Transverse colon (tissue), 4 donors: Measurements from ENCODE around the gene IGSF21. TPM values are rescaled to one million over a fixed set of nuclear protein-coding genes. Genes with fewer than 3 reads are reported as not detected.

Source experiments
- DNase-seq: peaks from one replicate; pipeline ENCODE4 v3.0.0-alpha.2; 2019
- H3K27ac ChIP-seq, 4 donors: fragments of 200-600 bp; sonication (generic); 2 replicates each; pipeline ENCODE4 v1.5.1; 2016 to 2018; ENCODE audit warnings: inconsistent platforms in 4 of 4
- H3K27me3 ChIP-seq: fragments of 200-600 bp; sonication (generic); 2 replicates; pipeline ENCODE4 v1.5.1; 2017; ENCODE audit warnings: inconsistent platforms
- H3K36me3 ChIP-seq, 4 donors: fragments of 200-600 bp; sonication (generic); 2 replicates each; pipeline ENCODE4 v1.5.1; 2017 to 2019; ENCODE audit warnings: inconsistent platforms in 4 of 4
- H3K4me1 ChIP-seq, 4 donors: fragments of 200-600 bp; sonication (generic); 2 replicates each; pipeline ENCODE4 v1.5.1; 2017 to 2020; ENCODE audit warnings: inconsistent platforms in 4 of 4
- H3K4me3 ChIP-seq, 4 donors: fragments of 200-600 bp; sonication (generic); 1 replicate in 1 of 4; 2 replicates in 3 of 4; pipeline versions ENCODE4 v1.5.1 to v1.6.1; 2017 to 2019; ENCODE audit warnings: inconsistent platforms in 4 of 4
- H3K9me3 ChIP-seq, 2 donors: fragments of 200-600 bp; sonication (generic); 2 replicates each; pipeline ENCODE4 v1.5.1; 2017 to 2019; ENCODE audit warnings: inconsistent platforms in 2 of 2
- CTCF ChIP-seq, 5 experiments: fragments of 200-600 bp in 3 of 5; fragments of 450-650 bp in 2 of 5; sonication (generic) in 3 of 5; IDR thresholded peaks; 1 replicate in 2 of 5; 2 replicates in 3 of 5; pipeline ENCODE4 v1.5.1; 2016 to 2017; ENCODE audit warnings: antibody characterized with exemption in 5 of 5, inconsistent platforms in 3 of 5, mild to moderate bottlenecking in 2 of 5, moderate library complexity in 1 of 5
- EP300 ChIP-seq: sonication (generic); formaldehyde crosslinking; IDR thresholded peaks from one replicate; pipeline ENCODE4 v1.6.1; 2017; ENCODE audit warnings: antibody characterized with exemption, low read depth
- POLR2A ChIP-seq: fragments of 450-650 bp; IDR thresholded peaks from one replicate; pipeline ENCODE4 v1.6.1; 2016; ENCODE audit warnings: antibody characterized with exemption, mild to moderate bottlenecking, moderate library complexity
- POLR2AphosphoS5 ChIP-seq, 3 donors: sonication (generic); formaldehyde crosslinking; IDR thresholded peaks; one replicate each; pipeline ENCODE4 v1.6.1; 2016; ENCODE audit warnings: antibody characterized with exemption in 3 of 3
- WGBS, 2 donors: methylation state at CpG; one replicate each; pipeline ENCODE4 v1.1.5; 2018; ENCODE audit warnings: low coverage in 1 of 2; 5-methylcytosine and 5-hydroxymethylcytosine counted together
- in situ Hi-C, 4 donors: fragments of 200-750 bp; cut with MboI; loops; one replicate each; pipeline versions ENCODE4 v1.15.0 to v1.15.1; 2017; ENCODE audit warnings: low sequenced_read_pairs in 3 of 4, low pct_ligation_motif_present in 1 of 4, low pct_unique_long_range_greater_than_20kb in 1 of 4
- intact Hi-C: fragments of 100-400 bp; cut with DNase I; formaldehyde crosslinking; loops from one replicate; pipeline ENCODE4 v1.15.1; 2023; ENCODE audit warnings: low total_unique reads
- total RNA-seq, 4 donors: library from RNA; depleted of rRNA; stranded (reverse); fragments of >200 nt; gene quantifications; one replicate each; pipeline ENCODE4 v1.1.0, GENCODE V29; 2016

Gene IGSF21
- total RNA-seq, 4 donors from 2014 or later, result 1.1 to 6.8 (median 1.6) TPM; not detected in 1

GRCh38 chr1:18411321-18411720 is 303.7 kb downstream of the IGSF21 start:
- intact Hi-C loops (no loop called here), in situ Hi-C loops (no loop called here)
- DNase-seq, result no peak
- peaks cover 0 to 6% (median 2%) of the 10 kb centered on the region in 4 donors for H3K4me1 ChIP-seq
- H3K4me3 ChIP-seq, result no peak overlapping the region
- WGBS, 2 donors, result 74 to 83% methylated on average over 1 to 2 of the region's 2 CpGs
- no peaks in the 10 kb centered on the region for H3K27me3 ChIP-seq
- no peak overlapping the region for H3K27ac ChIP-seq
- no peaks in the 10 kb centered on the region for H3K36me3 ChIP-seq
- peaks cover 0 to 18% of the 10 kb centered on the region in 2 donors for H3K9me3 ChIP-seq
- TF ChIP-seq EP300 (no peak), POLR2AphosphoS5 (IDR thresholded peaks at IDR 0.05) (no peak), POLR2A (no peak), CTCF (IDR thresholded peaks at IDR 0.05) (no peak)

GRCh38 chr1:18411820-18412641 is 304.4 kb downstream of the IGSF21 start:
- H3K27me3 ChIP-seq, result no peaks in the 10 kb centered on the region
- 78 to 83% methylated on average over 4 to 8 of the region's 8 CpGs for WGBS, 2 donors
- H3K9me3 ChIP-seq, result peaks cover 0 to 18% of the 10 kb centered on the region in 2 donors
- intact Hi-C loops, result no loop called here
- peak overlapping the region in 1 of 4 donors; percentile 21 for H3K27ac ChIP-seq
- H3K4me3 ChIP-seq, result no peak overlapping the region
- peaks cover 0 to 6% (median 2%) of the 10 kb centered on the region in 4 donors for H3K4me1 ChIP-seq
- H3K36me3 ChIP-seq, result no peaks in the 10 kb centered on the region
- no peak for DNase-seq
- TF ChIP-seq POLR2AphosphoS5 (IDR thresholded peaks at IDR 0.05), result no peak
- TF ChIP-seq EP300, result no peak
- TF ChIP-seq CTCF (IDR thresholded peaks at IDR 0.05), result no peak
- no peak for TF ChIP-seq POLR2A
- in situ Hi-C loops, result no loop called here

GRCh38 chr1:18412882-18413353 is 305.3 kb downstream of the IGSF21 start:
- Histone ChIP-seq H3K4me3 (no peak overlapping the region), H3K4me1 (peaks cover 0 to 6% (median 2%) of the 10 kb centered on the region in 4 donors), H3K36me3 (no peaks in the 10 kb centered on the region), H3K9me3 (peaks cover 0 to 18% of the 10 kb centered on the region in 2 donors), H3K27me3 (no peaks in the 10 kb centered on the region), H3K27ac (peak overlapping the region in 1 of 4 donors; percentile 21)
- in situ Hi-C loops, result no loop called here
- intact Hi-C loops, result no loop called here
- no peak for DNase-seq
- WGBS, 2 donors, result 72 to 83% methylated on average over 1 to 4 of the region's 4 CpGs
- TF ChIP-seq CTCF (IDR thresholded peaks at IDR 0.05), result no peak
- TF ChIP-seq POLR2A, result no peak
- no peak for TF ChIP-seq POLR2AphosphoS5 (IDR thresholded peaks at IDR 0.05)
- TF ChIP-seq EP300, result no peak

- Histone ChIP-seq H3K9me3 (peaks cover 0 to 18% of the 10 kb centered on the region in 2 donors), H3K27me3 (no peaks in the 10 kb centered on the region), H3K4me3 (no peak overlapping the region), H3K4me1 (peaks cover 0 to 6% (median 2%) of the 10 kb centered on the region in 4 donors), H3K27ac (peak overlapping the region in 3 of 4 donors; percentile 0 to 25 (median 21)), H3K36me3 (no peaks in the 10 kb centered on the region)
- in situ Hi-C loops (no loop called here), intact Hi-C loops (no loop called here)
- peak; percentile 75 for DNase-seq
- 67 to 75% methylated on average over 7 to 13 of the region's 13 CpGs for WGBS, 2 donors
- no peak for TF ChIP-seq EP300
- TF ChIP-seq CTCF (IDR thresholded peaks at IDR 0.05), result no peak
- no peak for TF ChIP-seq POLR2A
- TF ChIP-seq POLR2AphosphoS5 (IDR thresholded peaks at IDR 0.05), result peak in 1 of 3 donors; percentile 28
These were observed 306.1 kb downstream of the IGSF21 start for GRCh38 chr1:18413541-18414305.
